SKM-1 treated with dmso at 0.1 percent for 144 hours (cell line): ENCODE data around the gene COMMD3.
"Not testable (repeated sequence)": the region's sequence is repeated elsewhere in the genome, so short reads cannot be mapped to it uniquely, and the experiment has no call there.

Source experiments
- DNase-seq: peaks from one replicate; lab custom pipeline; 2025; ENCODE audit not compliant: unreplicated experiment; lab: John Stamatoyannopoulos, UW

The COMMD3 gene

DNA sequence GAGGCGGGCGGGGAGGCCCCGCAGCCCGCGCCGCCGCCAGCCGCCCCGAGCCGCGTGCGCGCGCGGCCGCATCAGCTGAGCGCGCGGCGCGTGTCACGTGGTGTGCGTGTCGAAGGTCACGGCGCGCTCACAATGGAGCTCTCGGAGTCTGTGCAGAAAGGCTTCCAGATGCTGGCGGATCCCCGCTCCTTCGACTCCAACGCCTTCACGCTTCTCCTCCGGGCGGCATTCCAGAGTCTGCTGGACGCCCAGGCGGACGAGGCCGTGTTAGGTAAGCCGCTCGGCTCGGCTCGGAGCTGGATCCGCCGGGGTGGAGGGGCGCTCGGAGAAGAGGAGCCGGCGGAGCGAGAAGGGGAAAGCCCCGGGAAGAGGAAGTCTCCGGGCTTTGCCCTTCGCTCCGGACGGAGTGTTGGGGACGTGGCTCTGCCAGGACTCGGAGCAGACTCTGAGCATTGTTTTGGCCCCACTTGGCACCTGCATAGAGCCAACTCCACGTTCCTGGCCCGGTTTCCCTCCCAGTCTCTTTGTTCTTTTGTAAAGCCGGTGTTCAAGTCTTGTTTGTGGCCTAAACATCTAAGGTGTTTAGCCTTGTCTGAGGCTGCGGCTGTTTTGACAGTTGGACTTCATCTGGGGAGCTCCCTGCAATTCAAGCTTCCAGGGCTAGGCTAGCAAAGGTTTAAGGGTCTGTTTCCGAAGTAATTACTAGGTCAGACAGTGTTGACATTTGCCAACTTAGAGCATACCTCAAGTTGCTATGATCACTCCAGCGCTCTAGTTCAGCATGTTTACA is at the start of gene COMMD3:
Gene COMMD3 (plus strand): TSS at position 103 of the 790 bp plus-strand sequence. CDS start 30 bp downstream, at position 133.
- DNase-seq, result peak; percentile 42

DNA sequence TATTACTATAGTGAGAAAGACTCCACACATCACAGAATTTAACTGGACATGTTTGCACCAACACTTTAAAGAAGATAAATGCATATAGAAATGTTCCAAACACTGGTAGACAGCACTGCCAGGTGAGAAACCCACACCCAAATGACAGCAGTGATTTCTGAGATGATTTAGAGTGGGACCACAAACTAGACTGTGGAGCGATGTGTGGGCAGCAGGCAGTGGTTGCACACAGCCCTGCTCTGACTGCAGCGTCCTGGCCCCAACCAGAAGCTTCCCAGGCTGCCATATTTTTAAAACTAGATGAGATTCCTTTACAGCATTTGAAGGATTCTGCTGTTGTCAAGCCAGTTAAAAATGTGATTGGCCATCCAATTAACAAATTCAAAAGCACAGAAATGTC is 47.7 kb upstream of the COMMD3 start:
- DNase-seq, result no peak

DNA sequence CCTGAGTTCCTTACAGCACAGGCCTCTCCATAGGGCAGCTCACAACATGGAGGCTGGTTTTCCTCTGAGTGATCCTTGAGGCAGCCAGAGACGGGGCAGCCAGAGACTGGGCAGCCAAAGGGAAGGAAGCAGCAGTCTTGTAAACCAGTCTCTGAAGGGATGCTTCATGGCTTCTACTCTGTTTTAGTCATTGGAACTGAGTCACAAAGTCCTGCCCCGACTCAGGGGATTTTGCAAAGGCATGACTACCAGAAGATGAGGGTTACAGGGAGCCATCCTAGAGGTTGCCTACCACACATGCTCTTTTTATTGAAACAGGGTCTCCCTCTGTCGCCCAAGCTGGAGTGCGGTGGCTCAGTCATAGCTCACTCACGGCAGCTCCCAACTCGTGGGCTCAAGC is 44.4 kb upstream of the COMMD3 start:
- DNase-seq, result no peak

DNA sequence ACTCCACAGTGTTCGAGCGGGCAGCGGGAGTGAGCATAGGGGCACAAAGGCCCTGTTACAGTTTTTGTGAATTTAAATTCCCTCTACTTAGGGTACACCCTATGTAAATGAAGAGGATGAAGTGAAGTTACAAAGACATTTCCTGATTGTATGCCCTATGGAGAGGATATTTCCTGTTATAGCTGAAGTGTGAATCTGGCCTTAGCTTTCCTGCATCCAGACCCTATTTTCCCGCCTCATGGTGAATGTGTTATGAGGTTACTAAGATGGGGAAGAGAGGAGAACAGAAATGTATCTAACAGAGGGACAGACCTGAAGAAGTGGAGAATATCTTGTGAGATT is 37.8 kb upstream of the COMMD3 start:
- DNase-seq, result no peak

DNA sequence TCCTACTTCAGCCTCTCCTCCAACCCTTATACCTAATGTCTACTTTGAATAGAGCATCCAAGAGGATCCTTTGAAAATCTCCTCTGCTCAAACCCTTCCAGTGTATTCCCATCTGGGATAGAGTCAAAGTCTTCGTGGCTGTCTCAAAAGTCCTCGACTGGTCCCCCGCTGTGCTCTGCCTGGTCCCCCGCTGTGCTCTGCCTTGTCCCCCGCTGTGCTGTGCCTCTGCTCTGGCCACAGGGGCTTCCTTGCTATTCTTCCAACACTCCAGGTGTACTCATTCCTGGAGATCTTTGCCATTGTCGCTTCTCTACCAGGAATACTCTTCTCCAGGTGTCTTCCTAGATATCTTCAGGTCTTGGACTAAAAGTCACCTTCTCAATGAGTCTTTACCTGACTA is 36.1 kb upstream of the COMMD3 start:
- DNase-seq, result no peak

DNA sequence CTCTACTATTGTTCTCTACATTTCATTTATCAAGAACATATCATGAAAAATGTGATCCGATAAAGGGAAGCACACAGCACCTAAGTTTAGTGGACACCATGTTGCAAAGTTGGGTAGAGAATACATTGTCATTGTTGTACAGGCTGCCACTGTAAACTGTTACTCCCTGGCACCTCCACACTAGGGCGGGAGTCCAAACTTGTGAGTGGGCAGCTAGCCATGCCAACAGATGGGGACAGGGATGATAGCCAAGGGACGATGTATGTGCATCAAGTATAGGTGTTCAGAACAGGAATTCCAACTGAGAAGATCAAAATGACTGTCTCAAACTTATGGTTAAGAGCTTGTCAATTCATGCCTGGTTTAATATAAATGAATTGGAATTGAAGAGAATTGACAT is 31.1 kb upstream of the COMMD3 start:
- DNase-seq, result no peak

DNA sequence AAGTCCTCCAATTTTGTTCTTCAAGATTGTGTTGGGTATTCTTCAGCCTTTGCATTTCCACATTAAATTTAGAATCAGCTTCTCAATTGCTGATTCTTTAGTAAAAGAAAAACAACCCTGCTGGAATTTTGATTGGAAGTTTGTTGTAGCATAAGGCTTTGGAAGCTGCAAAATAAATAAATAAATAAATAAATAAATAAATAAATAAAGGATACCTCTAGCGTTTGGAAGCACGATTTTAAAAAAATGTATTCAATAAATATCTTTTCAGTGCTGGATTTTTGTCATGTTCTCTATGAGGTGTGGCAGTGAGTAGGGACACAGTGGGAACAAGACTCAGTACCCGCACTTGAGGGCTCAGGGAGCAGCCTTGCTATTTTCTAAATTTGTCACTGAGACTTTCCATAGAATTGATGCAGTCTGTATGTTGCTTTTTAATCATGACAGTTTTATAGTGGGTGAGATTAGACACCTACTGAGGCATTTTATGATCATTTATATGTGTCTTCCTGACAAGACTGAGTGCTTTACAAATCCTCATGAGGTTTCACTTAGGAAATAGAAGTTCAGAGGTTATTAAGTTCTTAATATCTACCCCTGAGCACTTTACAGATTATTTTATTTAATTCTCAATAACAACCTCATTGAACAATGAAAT is 22.3 kb upstream of the COMMD3 start:
- DNase-seq, result no peak

DNA sequence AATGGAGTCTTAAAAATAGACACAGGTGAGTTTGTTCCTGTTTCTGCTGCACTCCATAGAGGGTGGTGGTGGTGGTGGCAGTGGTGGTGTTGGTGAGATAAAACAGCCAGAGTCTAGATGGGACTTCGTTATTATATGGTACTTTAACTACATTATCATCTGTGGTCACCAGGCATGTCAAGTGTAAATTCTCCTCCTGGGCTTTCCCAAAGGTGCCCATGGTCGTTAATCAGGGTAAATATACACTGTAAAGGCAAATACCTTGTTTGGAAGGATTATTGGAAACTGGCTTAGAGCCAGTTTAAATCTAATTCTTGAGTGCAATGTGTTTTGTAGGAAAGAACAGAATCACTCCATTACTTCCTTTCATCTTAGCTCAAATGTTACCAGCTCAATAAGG is 21.5 kb upstream of the COMMD3 start:
- no peak for DNase-seq

DNA sequence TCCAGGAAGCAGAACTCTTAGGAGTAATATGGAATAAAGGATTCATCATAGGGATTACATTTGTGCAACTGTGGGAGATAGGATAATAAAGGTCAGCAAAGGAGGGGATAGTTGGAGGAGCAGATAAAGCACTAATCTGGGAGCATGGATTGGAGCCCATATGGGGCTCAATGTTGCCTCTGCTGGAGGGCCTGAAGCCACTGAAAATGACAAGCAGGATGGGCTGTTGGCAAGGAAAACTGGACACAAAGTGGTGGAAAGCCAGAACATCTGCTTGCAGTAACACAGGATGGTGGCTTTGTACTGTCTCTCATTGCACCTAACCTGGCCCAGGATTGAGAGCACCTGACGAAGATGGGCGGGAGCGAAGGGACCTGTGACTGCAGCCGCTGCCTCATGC is 15.0 kb upstream of the COMMD3 start:
- DNase-seq, result no peak

DNA sequence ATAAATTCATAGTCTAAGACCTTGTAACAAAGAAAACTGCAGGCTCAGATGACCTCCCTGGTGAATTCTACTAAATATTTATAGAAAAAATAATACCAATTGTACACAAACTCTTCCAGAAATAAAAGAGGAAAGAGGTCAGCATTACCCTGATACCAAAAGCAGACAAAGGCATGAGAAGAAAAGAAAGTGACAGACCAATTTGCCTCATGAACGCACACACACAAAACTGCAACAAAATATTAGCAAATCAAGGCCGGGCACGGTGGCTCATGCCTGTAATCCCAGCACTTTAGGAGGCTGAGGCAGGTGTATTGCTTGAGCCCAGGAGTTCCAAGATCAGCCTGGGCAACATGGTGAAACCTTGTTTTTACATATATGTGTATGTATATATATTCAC is 12.7 kb upstream of the COMMD3 start:
- no peak for DNase-seq

DNA sequence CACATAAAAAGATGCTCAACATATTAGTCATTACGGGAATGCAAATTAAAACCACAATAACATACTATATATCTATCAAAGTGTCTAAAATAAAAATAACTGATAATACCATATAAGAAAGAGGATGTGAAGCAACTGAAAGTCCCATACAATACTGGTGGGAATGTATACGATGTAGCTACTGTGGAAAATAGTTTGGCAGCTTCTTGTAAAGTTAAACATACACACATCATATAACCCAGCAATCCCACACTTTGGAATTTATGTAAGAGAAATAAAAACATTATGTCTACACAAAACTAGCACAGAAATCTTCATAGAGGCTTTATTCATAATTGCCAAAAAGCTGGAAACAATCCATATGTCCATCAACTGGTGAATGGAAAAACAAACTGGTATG is 10.5 kb upstream of the COMMD3 start:
- DNase-seq, result no peak

DNA sequence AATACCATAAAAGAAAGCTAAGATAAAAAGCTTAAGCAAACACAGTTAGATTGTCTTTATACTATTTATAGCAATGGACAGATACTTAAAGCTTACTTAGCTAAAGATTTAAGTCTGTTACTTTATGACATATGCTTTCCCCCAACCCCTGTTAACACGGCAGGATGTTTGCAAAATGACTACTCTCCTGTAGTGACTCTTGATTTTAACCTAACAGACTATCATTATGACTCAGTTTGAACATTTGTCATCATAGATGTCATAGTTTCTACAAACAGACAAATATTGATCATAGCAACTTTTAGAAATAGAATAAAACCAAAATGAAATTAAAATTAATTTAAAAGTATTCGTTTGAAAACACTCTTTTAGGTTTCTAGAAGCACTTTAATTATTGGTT is 7.8 kb upstream of the COMMD3 start:
- no peak for DNase-seq

DNA sequence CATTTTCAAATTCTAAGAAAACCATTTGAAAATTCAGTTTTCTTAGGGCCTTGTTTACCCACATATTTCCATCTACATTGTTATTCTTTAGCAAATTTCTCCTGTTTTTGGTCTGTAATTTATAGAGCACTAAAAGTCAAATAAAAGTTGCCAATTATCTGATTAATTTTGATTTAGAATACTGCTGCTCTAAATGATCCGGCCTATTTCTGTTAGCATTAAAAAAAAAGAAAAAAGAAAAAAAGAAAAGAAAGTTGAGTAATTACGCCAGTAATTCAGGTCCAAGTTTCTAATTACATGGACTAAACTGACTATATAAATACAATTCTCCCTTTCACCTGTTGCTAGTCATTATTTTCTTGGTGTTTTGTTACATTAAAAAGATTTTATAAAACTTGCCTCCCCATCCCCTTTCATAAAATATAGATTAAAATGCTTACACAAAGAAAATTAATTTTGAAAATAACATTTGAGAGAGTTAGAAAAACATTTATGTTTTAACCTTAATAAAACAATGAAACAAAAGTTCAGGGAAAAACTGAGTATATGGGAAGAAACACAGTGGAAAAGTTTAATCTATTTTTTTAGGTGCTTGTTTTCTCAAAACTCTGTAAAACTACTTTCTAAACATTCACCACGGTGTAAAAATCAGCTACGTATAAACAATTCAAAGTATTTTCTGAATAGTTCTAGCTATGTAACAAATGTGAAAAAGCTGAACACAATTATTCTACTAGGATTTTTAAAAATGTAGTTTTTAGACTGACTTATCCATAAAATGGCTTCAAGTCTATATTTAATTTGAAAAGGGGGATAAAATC is 6.8 kb upstream of the COMMD3 start:
- no peak for DNase-seq

DNA sequence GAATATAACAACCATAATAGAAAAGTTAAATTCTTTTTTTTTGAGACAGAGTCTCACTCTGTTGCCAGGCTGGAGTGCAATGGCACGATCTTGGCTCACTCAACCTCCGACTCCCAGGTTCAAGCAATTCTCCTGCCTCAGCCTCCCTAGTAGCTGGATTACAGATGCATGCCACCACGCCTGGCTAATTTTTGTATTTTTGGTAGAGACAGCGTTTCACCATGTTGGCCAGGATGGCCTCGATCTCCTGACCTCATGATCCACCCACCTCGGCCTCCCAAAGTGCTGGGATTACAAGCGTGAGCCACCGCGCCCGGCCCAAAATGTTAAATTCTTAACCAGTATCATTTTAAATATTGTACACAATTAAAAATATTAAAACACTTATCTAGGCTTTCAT is 6.2 kb upstream of the COMMD3 start:
- DNase-seq, result not testable (repeated sequence)

DNA sequence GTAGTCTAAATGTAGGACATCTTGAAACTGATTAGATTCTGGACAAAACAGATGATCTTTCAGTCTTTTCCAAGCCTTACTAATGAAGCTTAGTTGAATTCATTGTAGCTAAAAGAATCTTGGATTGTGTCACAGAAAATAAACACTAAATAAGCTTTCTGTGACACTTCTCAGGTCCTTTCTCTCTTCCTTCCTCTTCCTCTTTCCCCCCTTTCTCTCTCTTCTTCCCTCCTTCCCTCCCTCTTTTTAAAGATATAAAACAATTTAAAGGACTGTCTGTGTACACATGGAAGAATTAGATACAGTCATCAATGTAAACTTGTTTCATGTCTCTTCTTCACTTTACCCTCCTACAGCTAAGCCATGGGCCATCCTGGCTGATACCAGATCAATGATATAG is 5.3 kb upstream of the COMMD3 start:
- DNase-seq, result no peak

DNA sequence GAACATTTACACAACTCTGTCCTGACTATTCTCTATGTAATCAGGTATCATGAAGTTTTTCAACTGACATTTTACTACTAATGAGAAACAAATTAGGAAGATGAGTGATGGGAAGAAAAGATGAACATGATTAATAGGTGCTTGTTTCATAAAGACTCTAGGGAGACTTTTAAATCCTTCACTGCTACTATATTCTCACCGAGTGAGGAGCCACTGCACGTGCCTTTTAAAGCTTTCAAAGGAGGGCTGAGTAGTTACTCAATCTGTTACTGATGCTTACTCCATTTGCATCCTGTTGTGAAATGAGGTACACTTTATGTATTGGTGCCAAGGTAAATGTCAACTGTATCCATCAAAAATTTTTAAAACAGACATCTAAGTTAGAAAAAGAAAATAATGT is 1.3 kb upstream of the COMMD3 start:
- DNase-seq, result no peak

DNA sequence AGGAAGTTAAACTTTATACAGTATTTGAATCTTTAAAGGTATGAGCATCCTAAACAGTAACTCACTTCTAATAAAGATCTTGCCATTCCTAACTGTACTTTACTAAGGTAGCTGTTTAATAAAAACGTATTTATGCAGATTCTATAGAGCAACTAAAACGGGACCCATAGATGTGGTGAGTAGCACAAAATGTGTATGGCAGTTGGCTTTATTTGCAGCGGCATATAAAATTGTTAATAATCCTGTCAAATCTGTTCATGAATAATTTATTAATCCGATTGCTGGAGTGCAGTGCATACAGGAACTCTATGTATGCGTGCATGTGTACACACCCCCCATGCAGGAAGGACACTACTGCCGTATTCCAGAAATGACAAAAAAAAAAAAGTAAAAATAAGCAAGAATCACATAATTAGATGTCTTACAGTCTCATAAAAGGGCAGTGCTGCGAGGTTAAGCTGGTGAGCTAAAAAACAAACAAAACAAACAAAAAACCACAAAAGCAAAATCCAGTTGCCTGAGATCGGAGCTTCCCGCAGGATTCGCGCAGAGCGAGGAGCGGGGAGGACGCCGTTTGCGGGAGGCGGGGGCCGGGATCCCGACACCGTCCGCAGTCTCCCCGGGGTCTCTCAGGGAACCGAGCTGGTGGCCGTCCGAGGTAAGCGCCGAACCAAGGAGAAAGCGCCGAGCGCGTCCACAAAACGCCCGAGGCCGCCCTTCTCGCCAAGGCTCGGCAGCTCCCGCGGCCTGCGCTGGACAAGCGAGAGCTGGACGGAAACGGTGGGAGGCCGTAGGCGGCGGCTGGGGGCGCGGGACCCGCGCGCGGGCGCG is 518 bp upstream of the COMMD3 start:
- DNase-seq, result no peak

DNA sequence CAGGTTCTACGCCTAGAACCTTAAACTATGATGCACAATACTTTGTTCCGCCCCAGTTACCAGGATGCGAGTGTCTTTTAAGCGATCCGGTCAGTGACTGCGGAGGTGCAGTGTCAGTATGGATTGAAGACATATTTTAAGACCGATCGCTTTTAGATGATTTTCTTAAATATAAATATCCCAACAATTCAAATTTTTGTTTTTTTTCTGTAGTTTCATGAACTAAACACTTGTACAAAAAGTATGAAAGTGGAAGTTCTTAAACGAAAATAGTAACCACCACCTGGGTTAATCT is 835 bp downstream of the COMMD3 start:
- no peak for DNase-seq

DNA sequence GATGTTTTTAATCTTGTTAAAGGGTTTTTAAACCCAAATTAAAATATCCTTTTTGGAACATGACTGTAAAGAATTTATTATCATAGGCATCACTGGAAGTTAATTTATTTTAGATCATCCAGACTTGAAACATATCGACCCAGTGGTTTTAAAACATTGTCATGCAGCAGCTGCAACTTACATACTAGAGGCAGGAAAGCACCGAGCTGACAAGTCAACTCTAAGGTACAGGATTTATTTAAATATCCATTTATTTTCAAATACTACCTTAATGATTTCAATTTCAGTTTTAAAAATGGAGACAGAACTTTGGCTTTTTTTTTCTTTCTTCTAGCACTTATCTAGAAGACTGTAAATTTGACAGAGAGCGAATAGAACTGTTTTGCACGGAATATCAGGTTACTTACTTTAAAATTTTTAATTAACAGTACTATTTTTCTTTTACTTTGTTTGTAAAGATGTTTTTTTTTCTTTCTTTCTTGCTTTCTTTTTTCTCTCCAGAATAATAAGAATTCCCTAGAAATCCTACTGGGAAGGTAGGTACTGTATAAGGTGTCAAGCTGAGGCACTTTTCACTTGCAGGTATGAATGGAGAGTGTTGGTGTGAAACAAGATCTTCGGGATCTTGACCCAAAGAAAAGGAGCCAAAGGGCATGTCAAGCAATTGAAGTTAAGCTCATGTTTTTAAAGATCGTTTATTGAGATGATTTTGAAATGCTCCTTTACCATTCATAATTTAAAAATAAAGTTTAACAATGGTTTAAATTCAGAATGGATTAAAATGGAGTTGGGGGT is 1.8 kb downstream of the COMMD3 start:
- DNase-seq, result no peak

DNA sequence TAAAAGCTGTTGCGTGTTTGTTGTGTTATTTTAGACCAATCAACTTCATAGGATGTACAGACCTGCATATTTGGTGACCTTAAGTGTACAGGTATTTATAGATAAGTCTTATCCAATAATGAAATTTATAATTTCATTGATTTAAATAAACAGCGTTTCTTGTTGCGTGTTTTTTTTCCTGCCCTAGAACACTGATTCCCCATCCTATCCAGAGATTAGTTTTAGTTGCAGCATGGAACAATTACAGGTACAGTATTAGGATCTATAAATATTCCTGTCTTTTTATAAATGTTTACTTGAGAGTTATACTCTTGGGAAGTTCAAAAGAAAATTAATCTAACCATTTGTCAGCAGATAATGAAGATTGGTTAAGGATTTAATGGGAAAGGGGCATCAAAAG is 2.6 kb downstream of the COMMD3 start:
- no peak for DNase-seq

DNA sequence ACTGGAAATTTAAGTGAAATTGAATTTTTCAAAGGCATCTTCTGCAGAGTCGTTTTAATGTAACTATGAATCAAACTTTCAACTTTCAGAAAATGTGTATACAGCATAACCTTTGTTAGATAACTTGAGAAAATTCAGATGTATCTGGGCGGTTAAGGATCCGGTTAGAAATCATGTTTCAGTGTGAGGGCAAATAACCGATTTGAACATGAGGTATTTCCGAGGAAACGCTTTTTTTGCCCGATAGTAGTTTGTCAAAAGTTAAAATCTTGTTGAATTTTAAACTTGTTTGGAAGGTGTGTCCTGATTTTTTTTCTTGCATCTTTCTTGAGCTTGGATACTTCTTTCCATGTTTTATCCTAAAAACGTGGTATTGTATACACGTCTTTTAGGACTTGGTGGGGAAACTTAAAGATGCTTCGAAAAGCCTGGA is 3.4 kb downstream of the COMMD3 start:
- DNase-seq, result no peak
